H9 (cell line): ENCODE results near the gene POU2F3. TPM values are rescaled to one million over a fixed set of nuclear protein-coding genes. Genes with fewer than 3 reads are reported as not detected.

Experiments
- DNase-seq: peaks from one replicate; pipeline ENCODE4 v3.0.0-alpha.2; 2017
- H2AFZ ChIP-seq: one replicate; pipeline ENCODE4 v1.6.1; 2013; ENCODE audit warnings: mild to moderate bottlenecking, low read length, control low read depth, moderate library complexity
- H2AK5ac ChIP-seq: 2 replicates; pipeline ENCODE4 v1.6.1; 2013; ENCODE audit warnings: low read length, control low read depth, mixed read lengths; ENCODE audit not compliant: insufficient read length
- H2BK120ac ChIP-seq: one replicate; pipeline ENCODE4 v1.6.1; 2013; ENCODE audit warnings: low read depth, mild to moderate bottlenecking, low read length, control low read depth, inconsistent platforms; ENCODE audit not compliant: poor library complexity, severe bottlenecking
- H2BK12ac ChIP-seq: 2 replicates; pipeline ENCODE4 v1.6.1; 2013; ENCODE audit warnings: low read length, control low read depth, mixed read lengths, low read depth; ENCODE audit not compliant: insufficient read length
- H2BK15ac ChIP-seq: 2 replicates; pipeline ENCODE4 v1.6.1; 2013; ENCODE audit warnings: low read depth, low read length, control low read depth
- H2BK20ac ChIP-seq: one replicate; pipeline ENCODE4 v1.6.1; 2013; ENCODE audit warnings: low read depth, mild to moderate bottlenecking, low read length, control low read depth, inconsistent platforms; ENCODE audit not compliant: poor library complexity, severe bottlenecking
- H2BK5ac ChIP-seq: 2 replicates; pipeline ENCODE4 v1.6.1; 2013; ENCODE audit warnings: low read length, control low read depth, mixed read lengths; ENCODE audit not compliant: insufficient read length
- H3K14ac ChIP-seq: 2 replicates; pipeline ENCODE4 v1.6.1; 2013; ENCODE audit warnings: low read length, control low read depth; ENCODE audit not compliant: insufficient read depth
- H3K18ac ChIP-seq: 2 replicates; pipeline ENCODE4 v1.6.1; 2013; ENCODE audit warnings: low read depth, mild to moderate bottlenecking, mixed read lengths, low read length, control low read depth; ENCODE audit not compliant: insufficient read length
- H3K23ac ChIP-seq: 2 replicates; pipeline ENCODE4 v1.6.1; 2013; ENCODE audit warnings: low read length, control low read depth, mixed read lengths, low read depth; ENCODE audit not compliant: insufficient read length
- H3K23me2 ChIP-seq: 2 replicates; pipeline ENCODE4 v1.6.1; 2013; ENCODE audit warnings: low read depth, mild to moderate bottlenecking, mixed read lengths, low read length, control low read depth; ENCODE audit not compliant: insufficient read length, poor library complexity, severe bottlenecking
- H3K27ac ChIP-seq: 2 replicates; pipeline ENCODE4 v1.5.1; 2013; ENCODE audit warnings: low read length, control low read depth, mixed read lengths, low read depth; ENCODE audit not compliant: insufficient read length
- H3K27me3 ChIP-seq: 2 replicates; pipeline ENCODE4 v1.6.1; 2013; ENCODE audit warnings: low read length, control low read depth, inconsistent platforms; ENCODE audit not compliant: insufficient read depth
- H3K4ac ChIP-seq: 2 replicates; pipeline ENCODE4 v1.6.1; 2013; ENCODE audit warnings: low read depth, mild to moderate bottlenecking, control low read depth, inconsistent platforms, low read length, moderate library complexity
- H3K4me1 ChIP-seq: 2 replicates; pipeline ENCODE4 v1.6.1; 2013; ENCODE audit warnings: low read length, control low read depth, inconsistent platforms; ENCODE audit not compliant: insufficient read depth
- H3K4me2 ChIP-seq: 2 replicates; pipeline ENCODE4 v1.6.1; 2013; ENCODE audit warnings: low read length, control low read depth, mixed read lengths; ENCODE audit not compliant: insufficient read length, insufficient read depth
- H3K56ac ChIP-seq: 2 replicates; pipeline ENCODE4 v1.6.1; 2013; ENCODE audit warnings: low read depth, mild to moderate bottlenecking, mixed read lengths, low read length, control low read depth; ENCODE audit not compliant: insufficient read length
- H3K79me1 ChIP-seq: 2 replicates; pipeline ENCODE4 v1.6.1; 2013; ENCODE audit warnings: low read depth, mild to moderate bottlenecking, moderate library complexity, low read length, control low read depth, inconsistent platforms; ENCODE audit not compliant: insufficient read depth, poor library complexity, severe bottlenecking
- H3K79me2 ChIP-seq: 2 replicates; pipeline ENCODE4 v1.6.1; 2013; ENCODE audit warnings: low read length, control low read depth, inconsistent platforms; ENCODE audit not compliant: insufficient read depth
- H3K9ac ChIP-seq: 2 replicates; pipeline ENCODE4 v1.6.1; 2013; ENCODE audit warnings: low read length, control low read depth, mixed read lengths; ENCODE audit not compliant: insufficient read length; ENCODE audit errors: extremely low read depth
- H3K9me3 ChIP-seq: one replicate; pipeline ENCODE4 v1.6.1; 2013; ENCODE audit warnings: low read depth, low read length, inconsistent platforms; ENCODE audit not compliant: control insufficient read depth
- H3T11ph ChIP-seq: one replicate; pipeline ENCODE4 v1.6.1; 2013; ENCODE audit warnings: mild to moderate bottlenecking, low read length, control low read depth, inconsistent platforms
- H4K20me1 ChIP-seq: one replicate; pipeline ENCODE4 v1.6.1; 2013; ENCODE audit not compliant: control insufficient read depth, insufficient read length, insufficient read depth
- H4K5ac ChIP-seq: 2 replicates; pipeline ENCODE4 v1.6.1; 2013; ENCODE audit warnings: low read depth, mild to moderate bottlenecking, mixed read lengths, low read length, control low read depth; ENCODE audit not compliant: insufficient read length
- H4K8ac ChIP-seq: replicated peaks from 2 replicates; pipeline ENCODE4 v1.6.1; 2013; ENCODE audit warnings: low read length, control low read depth, mixed read lengths, low read depth; ENCODE audit not compliant: insufficient read length
- H4K91ac ChIP-seq: 2 replicates; pipeline ENCODE4 v1.6.1; 2013; ENCODE audit warnings: low read depth, mild to moderate bottlenecking, moderate library complexity, mixed read lengths, low read length, control low read depth; ENCODE audit not compliant: insufficient read length
- H3K27ac Mint-ChIP-seq, 3 experiments: 2 replicates in 2 of 3; 3 replicates in 1 of 3; pipeline ENCODE4 v1.8.0; 2020 to 2021; ENCODE audit warnings: mixed read lengths in 3 of 3, mild to moderate bottlenecking in 1 of 3, moderate library complexity in 1 of 3
- H3K27me3 Mint-ChIP-seq: 2 replicates; pipeline ENCODE4 v1.8.0; 2021; ENCODE audit warnings: low read depth, mild to moderate bottlenecking, moderate library complexity, mixed read lengths
- H3K36me3 Mint-ChIP-seq, 3 experiments: 2 replicates in 2 of 3; 3 replicates in 1 of 3; pipeline ENCODE4 v1.8.0; 2020 to 2021; ENCODE audit warnings: low read depth in 3 of 3, mixed read lengths in 3 of 3; ENCODE audit not compliant: insufficient read depth in 1 of 3
- H3K4me1 Mint-ChIP-seq, 2 experiments: 2 replicates each; pipeline ENCODE4 v1.8.0; 2020; ENCODE audit warnings: mixed read lengths in 2 of 2
- H3K4me3 Mint-ChIP-seq, 2 experiments: 2 replicates in 1 of 2; 3 replicates in 1 of 2; pipeline ENCODE4 v1.8.0; 2020 to 2021; ENCODE audit warnings: mild to moderate bottlenecking in 2 of 2, mixed read lengths in 2 of 2, moderate library complexity in 1 of 2
- H3K9me3 Mint-ChIP-seq, 2 experiments: 2 replicates in 1 of 2; 3 replicates in 1 of 2; pipeline ENCODE4 v1.8.0; 2020; ENCODE audit warnings: mild to moderate bottlenecking in 2 of 2, mixed read lengths in 2 of 2, moderate library complexity in 1 of 2
- WGBS: extraction: QIAGEN DNeasy Blood & Tissue Kit; methylation state at CpG from one replicate; pipeline ENCODE4 v1.1.7; 2013; ENCODE audit warnings: missing lambda C conversion rate, low lambda C conversion rate, mixed read lengths; ENCODE audit not compliant: insufficient read length; ENCODE audit errors: extremely low coverage; 5-methylcytosine and 5-hydroxymethylcytosine counted together
- total RNA-seq: library from RNA; stranded (reverse); gene quantifications from 2 replicates; pipeline ENCODE4 v1.2.1, GENCODE V29; 2021
- TF ChIP-seq, protein P1 (sequence below): fragments of 200-600 bp; sonication (generic); conservative IDR thresholded peaks from 3 replicates; pipeline ENCODE4 v1.8.0; 2021; ENCODE audit warnings: antibody characterized with exemption, mild to moderate bottlenecking

POU2F3 gene
- total RNA-seq, 1 experiment from 2014 or later: 1.1 TPM

DNA sequence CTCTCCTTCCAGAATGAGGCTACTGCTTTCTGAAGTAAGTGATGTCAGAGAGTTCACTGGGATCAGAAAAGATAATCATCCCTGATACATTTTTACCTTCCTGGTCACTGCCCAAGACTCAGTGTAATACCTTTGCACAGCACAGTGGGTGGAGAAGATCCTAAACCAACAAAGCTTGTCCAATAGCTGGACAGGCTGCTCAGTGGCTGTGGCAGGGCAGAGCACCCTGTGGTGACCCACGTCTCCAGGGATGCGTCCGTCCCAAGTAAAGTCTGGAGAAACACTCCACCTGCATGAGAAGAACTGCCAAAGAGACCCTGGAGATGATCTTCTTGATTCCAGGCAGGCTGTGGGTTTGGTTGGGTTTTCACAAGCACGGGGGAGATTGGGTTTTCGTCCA is 54.2 kb downstream of the POU2F3 start:
- H2BK12ac ChIP-seq: no peak overlapping the region
- no peak overlapping the region for H2AK5ac ChIP-seq
- H3K23me2 ChIP-seq: no peaks in the 10 kb centered on the region
- H3K27ac ChIP-seq: no peak overlapping the region
- Mint-ChIP-seq H3K36me3 (no peaks in the 10 kb centered on the region), H3K27me3 (peaks cover 49% of the 10 kb centered on the region), H3K4me1 (peaks cover 15 to 22% of the 10 kb centered on the region in 2 experiments), H3K27ac (no peak overlapping the region), H3K4me3 (no peak overlapping the region), H3K9me3 (no peaks in the 10 kb centered on the region; a peak in 1 of 5 replicates)
- no peaks in the 10 kb centered on the region for H4K20me1 ChIP-seq
- no peak overlapping the region for H2AFZ ChIP-seq
- no peak overlapping the region for H3K4ac ChIP-seq
- H4K91ac ChIP-seq: no peak overlapping the region
- no peak overlapping the region for H4K5ac ChIP-seq
- no peak overlapping the region for H2BK5ac ChIP-seq
- H3K9ac ChIP-seq: no peak overlapping the region
- no peak overlapping the region for H3K14ac ChIP-seq
- no peaks in the 10 kb centered on the region for H3K4me1 ChIP-seq
- no peak for DNase-seq
- no peak overlapping the region for H2BK20ac ChIP-seq
- H3K18ac ChIP-seq: no peak overlapping the region
- H3T11ph ChIP-seq: no peak overlapping the region
- H2BK15ac ChIP-seq: no peak overlapping the region
- H3K9me3 ChIP-seq: no peaks in the 10 kb centered on the region
- no peaks in the 10 kb centered on the region for H3K27me3 ChIP-seq
- H3K79me1 ChIP-seq: no peaks in the 10 kb centered on the region
- no CpG with 5 or more reads among the region's 5 CpGs for WGBS
- H2BK120ac ChIP-seq: no peak overlapping the region
- no peaks in the 10 kb centered on the region for H3K79me2 ChIP-seq
- no peak overlapping the region for H3K56ac ChIP-seq
- H3K23ac ChIP-seq: no peak overlapping the region
- H3K4me2 ChIP-seq: no peak overlapping the region
- TF ChIP-seq, protein P1, sequence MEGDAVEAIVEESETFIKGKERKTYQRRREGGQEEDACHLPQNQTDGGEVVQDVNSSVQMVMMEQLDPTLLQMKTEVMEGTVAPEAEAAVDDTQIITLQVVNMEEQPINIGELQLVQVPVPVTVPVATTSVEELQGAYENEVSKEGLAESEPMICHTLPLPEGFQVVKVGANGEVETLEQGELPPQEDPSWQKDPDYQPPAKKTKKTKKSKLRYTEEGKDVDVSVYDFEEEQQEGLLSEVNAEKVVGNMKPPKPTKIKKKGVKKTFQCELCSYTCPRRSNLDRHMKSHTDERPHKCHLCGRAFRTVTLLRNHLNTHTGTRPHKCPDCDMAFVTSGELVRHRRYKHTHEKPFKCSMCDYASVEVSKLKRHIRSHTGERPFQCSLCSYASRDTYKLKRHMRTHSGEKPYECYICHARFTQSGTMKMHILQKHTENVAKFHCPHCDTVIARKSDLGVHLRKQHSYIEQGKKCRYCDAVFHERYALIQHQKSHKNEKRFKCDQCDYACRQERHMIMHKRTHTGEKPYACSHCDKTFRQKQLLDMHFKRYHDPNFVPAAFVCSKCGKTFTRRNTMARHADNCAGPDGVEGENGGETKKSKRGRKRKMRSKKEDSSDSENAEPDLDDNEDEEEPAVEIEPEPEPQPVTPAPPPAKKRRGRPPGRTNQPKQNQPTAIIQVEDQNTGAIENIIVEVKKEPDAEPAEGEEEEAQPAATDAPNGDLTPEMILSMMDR: no peak
- H4K8ac ChIP-seq: no peak overlapping the region
